GM23248 (cell line): ENCODE measurements around the gene HBZ. TPM values are rescaled to one million over a fixed set of nuclear protein-coding genes. Genes with fewer than 3 reads are reported as not detected.
"Not testable (repeated sequence)": the region's sequence is repeated elsewhere in the genome, so short reads cannot be mapped to it uniquely, and the experiment has no call there.

Experiments used
- DNase-seq: peaks from one replicate; pipeline ENCODE4 v3.0.0-alpha.2; 2015
- H2AFZ ChIP-seq: fragments of 200-600 bp; sonication (generic); 2 replicates; pipeline ENCODE4 v1.6.1; 2016; ENCODE audit warnings: antibody characterized with exemption
- H3F3A ChIP-seq: fragments of 200-600 bp; sonication (generic); 2 replicates; pipeline ENCODE4 v1.6.1; 2016; ENCODE audit warnings: mild to moderate bottlenecking, antibody characterized with exemption, mixed run types; ENCODE audit not compliant: insufficient read depth
- H3K27ac ChIP-seq: fragments of 200-600 bp; sonication (generic); 2 replicates; pipeline ENCODE4 v1.5.1; 2016; ENCODE audit warnings: mild to moderate bottlenecking
- H3K27me3 ChIP-seq: fragments of 200-600 bp; sonication (generic); replicated peaks from 2 replicates; pipeline ENCODE4 v1.6.1; 2016; ENCODE audit warnings: mild to moderate bottlenecking; ENCODE audit not compliant: insufficient read depth
- H3K36me3 ChIP-seq: fragments of 200-600 bp; sonication (generic); 2 replicates; pipeline ENCODE4 v1.6.1; 2016; ENCODE audit warnings: low read depth, mild to moderate bottlenecking
- H3K4me1 ChIP-seq: fragments of 200-600 bp; sonication (generic); 2 replicates; pipeline ENCODE4 v1.6.1; 2016; ENCODE audit warnings: mild to moderate bottlenecking; ENCODE audit not compliant: insufficient read depth
- H3K4me2 ChIP-seq: fragments of 200-600 bp; sonication (generic); one replicate; pipeline ENCODE4 v1.6.1; 2016; ENCODE audit warnings: mild to moderate bottlenecking; ENCODE audit not compliant: unreplicated experiment
- H3K4me3 ChIP-seq: fragments of 200-600 bp; sonication (generic); 2 replicates; pipeline ENCODE4 v1.5.1; 2016; ENCODE audit warnings: mild to moderate bottlenecking
- H3K79me2 ChIP-seq: fragments of 200-600 bp; sonication (generic); 2 replicates; pipeline ENCODE4 v1.6.1; 2016; ENCODE audit warnings: mild to moderate bottlenecking; ENCODE audit not compliant: insufficient read depth
- H3K9ac ChIP-seq: fragments of 200-600 bp; sonication (generic); 2 replicates; pipeline ENCODE4 v1.6.1; 2016; ENCODE audit warnings: mild to moderate bottlenecking
- H3K9me2 ChIP-seq: fragments of 200-600 bp; sonication (generic); 2 replicates; pipeline ENCODE4 v1.6.1; 2016; ENCODE audit warnings: mixed run types, mild to moderate bottlenecking, moderate library complexity; ENCODE audit not compliant: insufficient read depth
- H3K9me3 ChIP-seq: fragments of 200-600 bp; sonication (generic); one replicate; pipeline ENCODE4 v1.6.1; 2017; ENCODE audit warnings: low read depth
- H4K20me1 ChIP-seq: fragments of 200-600 bp; sonication (generic); 2 replicates; pipeline ENCODE4 v1.6.0; 2016; ENCODE audit not compliant: insufficient read depth
- EZH2 ChIP-seq: fragments of 200-600 bp; sonication (generic); IDR thresholded peaks from 2 replicates; pipeline ENCODE4 v1.6.1; 2018; ENCODE audit warnings: antibody characterized with exemption, mild to moderate bottlenecking; ENCODE audit not compliant: insufficient read depth, poor library complexity, severe bottlenecking
- EZH2phosphoT487 ChIP-seq: fragments of 200-600 bp; sonication (generic); IDR thresholded peaks from 2 replicates; pipeline ENCODE4 v1.6.1; 2018; ENCODE audit warnings: antibody characterized with exemption, moderate library complexity, mild to moderate bottlenecking, low read depth; ENCODE audit not compliant: insufficient read depth
- WGBS, 2 experiments: methylation state at CpG; one replicate each; pipeline ENCODE4 v1.1.6; 2015 to 2017; ENCODE audit warnings: low lambda C conversion rate in 2 of 2, low coverage in 1 of 2; ENCODE audit errors: missing lambda C conversion rate in 2 of 2; 5-methylcytosine and 5-hydroxymethylcytosine counted together
- in situ Hi-C: fragments of 300-500 bp; cut with MboI; formaldehyde crosslinking; loops from 2 replicates; pipeline ENCODE4 v1.15.0; 2020
- polyA plus RNA-seq: library from polyadenylated mRNA; unstranded; fragments of >200 nt; fragmentation: Nextera tagmentation; extraction: Ambion mirVana; gene quantifications from 2 replicates; pipeline ENCODE4 v1.2.1, GENCODE V29; 2016
- total RNA-seq: library from RNA; depleted of rRNA; stranded (reverse); fragments of >200 nt; shearing (Covaris generic); gene quantifications from 2 replicates; pipeline ENCODE4 v1.2.3, GENCODE V29; 2014

Gene HBZ
- total and polyA plus RNA-seq, 2 experiments from 2014 or later, result not detected

DNA sequence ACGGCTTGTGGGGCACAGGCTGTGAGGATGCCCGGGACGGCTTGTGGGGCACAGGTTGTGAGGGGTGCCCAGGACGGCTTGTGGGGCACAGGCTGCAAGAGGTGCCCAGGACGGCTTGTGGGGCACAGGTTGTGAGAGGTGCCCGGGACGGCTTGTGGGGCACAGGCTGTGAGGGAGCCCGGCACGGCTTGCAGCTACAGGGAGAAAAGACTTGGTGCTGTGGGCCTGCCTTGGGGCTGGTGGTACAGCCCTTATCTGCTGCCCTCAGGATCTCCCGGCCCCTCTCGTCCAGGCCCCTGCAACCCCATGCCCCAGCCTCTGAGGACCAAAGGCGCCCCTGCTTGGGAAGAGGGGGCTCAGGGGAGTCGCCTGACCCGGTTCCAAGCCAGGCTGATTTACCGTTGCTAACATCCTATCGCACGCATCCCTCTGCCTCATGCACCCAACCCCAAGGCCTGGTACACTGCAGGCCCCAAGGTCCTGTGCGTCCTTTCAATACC lies 8.3 kb downstream of the HBZ start:
- WGBS, 2 experiments, result 42 to 50% methylated on average over 9 to 18 of the region's 18 CpGs
- H3K9ac ChIP-seq, result no peak overlapping the region
- no peaks in the 10 kb centered on the region for H3K79me2 ChIP-seq
- H3K9me3 ChIP-seq, result no peaks in the 10 kb centered on the region
- no peaks in the 10 kb centered on the region for H3K4me1 ChIP-seq
- no peak overlapping the region for H3K4me3 ChIP-seq
- H3K4me2 ChIP-seq, result no peak overlapping the region
- TF ChIP-seq EZH2phosphoT487 (no peak), EZH2 (no peak)
- in situ Hi-C loops, result no loop called here
- H4K20me1 ChIP-seq, result no peaks in the 10 kb centered on the region
- H2AFZ ChIP-seq, result no peak overlapping the region
- H3K27me3 ChIP-seq, result peaks cover 16% of the 10 kb centered on the region
- H3F3A ChIP-seq, result no peaks in the 10 kb centered on the region
- H3K27ac ChIP-seq, result no peak overlapping the region
- no peaks in the 10 kb centered on the region for H3K9me2 ChIP-seq
- DNase-seq, result no peak
- H3K36me3 ChIP-seq, result no peaks in the 10 kb centered on the region

DNA sequence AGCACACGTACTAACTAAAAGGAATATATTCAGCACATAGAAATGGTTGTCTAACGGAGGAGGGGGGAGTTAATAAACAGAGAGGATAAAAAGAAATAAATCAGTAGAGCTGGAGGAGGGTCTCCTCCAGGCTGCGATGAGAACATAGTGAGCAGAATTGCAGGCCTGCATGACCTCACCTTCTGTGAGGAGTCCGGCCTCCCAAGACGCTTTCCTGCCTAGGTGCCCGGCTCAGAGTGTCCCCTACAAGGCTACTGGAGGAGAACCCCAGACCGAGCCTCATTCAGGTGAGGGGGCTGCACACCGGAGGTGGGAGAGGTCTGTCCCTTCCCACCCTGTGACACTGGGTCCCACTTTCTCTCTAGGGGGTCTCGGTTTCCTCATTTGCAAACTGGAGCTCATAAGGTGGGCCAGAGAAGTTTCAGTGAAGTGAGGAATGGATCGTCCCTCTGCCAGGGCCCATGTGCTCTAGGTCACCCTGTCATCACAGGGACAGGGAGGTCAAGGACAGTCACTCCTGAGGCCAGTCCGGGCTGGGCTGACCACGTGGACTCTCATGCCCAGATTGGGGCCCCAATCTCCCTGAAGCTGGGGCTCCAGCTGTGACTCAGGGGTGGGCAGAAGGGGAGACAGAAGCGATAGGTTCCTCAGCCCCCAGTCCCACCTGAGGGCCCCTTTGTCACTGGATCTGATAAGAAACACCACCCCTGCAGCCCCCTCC lies 10.0 kb downstream of the HBZ start:
- 91% methylated on average over 13 of the region's 13 CpGs for WGBS, 2 experiments
- no peak for DNase-seq
- Histone ChIP-seq H3K4me3 (no peak overlapping the region), H3K79me2 (no peaks in the 10 kb centered on the region), H3K27me3 (peaks cover 30% of the 10 kb centered on the region), H3K9ac (no peak overlapping the region), H3K27ac (no peak overlapping the region), H3K4me2 (no peak overlapping the region), H3K4me1 (no peaks in the 10 kb centered on the region), H2AFZ (no peak overlapping the region), H4K20me1 (no peaks in the 10 kb centered on the region), H3K9me2 (no peaks in the 10 kb centered on the region), H3F3A (no peaks in the 10 kb centered on the region), H3K9me3 (no peaks in the 10 kb centered on the region), H3K36me3 (no peaks in the 10 kb centered on the region)
- in situ Hi-C loops, result no loop called here
- TF ChIP-seq EZH2 (no peak), EZH2phosphoT487 (no peak)

DNA sequence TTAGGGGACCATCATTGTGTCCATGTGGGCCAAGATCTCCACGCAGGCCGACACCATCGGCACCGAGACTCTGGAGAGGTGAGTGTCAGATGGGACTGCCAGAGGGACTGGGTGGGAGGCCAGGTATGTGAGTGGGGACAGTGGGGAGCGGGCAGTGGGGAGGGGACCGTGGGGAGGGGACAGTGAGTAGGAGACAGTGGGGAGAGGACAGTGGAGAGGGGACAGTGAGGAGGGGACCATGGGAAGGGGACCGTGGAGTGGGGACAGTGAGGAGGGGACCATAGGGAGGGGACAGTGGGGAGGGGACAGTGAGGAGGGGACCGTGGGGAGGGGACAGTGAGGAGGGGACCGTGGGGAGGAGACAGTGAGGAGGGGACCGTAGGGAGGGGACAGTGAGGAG lies 10.7 kb downstream of the HBZ start:
- H3K4me2 ChIP-seq, H3K36me3 ChIP-seq, H3F3A ChIP-seq, in situ Hi-C loops, DNase-seq, H4K20me1 ChIP-seq, H2AFZ ChIP-seq, H3K9ac ChIP-seq, H3K4me1 ChIP-seq, H3K27ac ChIP-seq, H3K9me2 ChIP-seq, H3K4me3 ChIP-seq, H3K9me3 ChIP-seq, H3K79me2 ChIP-seq: not testable (repeated sequence)
- peaks cover 31% of the 10 kb centered on the region for H3K27me3 ChIP-seq
- WGBS, 2 experiments, result 88 to 94% methylated on average over 3 to 10 of the region's 10 CpGs

DNA sequence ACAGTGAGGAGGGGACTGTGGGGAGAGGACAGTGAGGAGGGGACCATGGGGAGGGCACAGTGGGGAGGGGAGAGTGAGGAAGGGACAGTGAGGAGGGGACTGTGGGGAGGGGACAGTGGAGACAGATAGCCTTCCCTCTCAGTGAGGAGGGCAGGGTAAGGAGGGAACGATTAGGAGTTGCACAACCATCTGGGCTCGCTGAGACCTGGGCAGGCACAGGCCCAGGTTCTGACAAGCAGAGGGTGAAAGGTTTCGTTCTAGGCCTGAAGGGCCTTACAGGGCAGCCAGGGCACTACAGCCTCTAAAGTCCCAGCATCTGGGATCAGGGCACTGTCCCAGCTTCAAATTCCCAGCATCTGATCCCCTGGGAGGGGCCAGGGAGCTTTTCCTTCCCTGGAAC lies 11.3 kb downstream of the HBZ start:
- H3K9me3 ChIP-seq, H3K27ac ChIP-seq, H3K4me2 ChIP-seq, H3K4me1 ChIP-seq, H2AFZ ChIP-seq, H3K4me3 ChIP-seq, DNase-seq, H3F3A ChIP-seq, H3K9me2 ChIP-seq, in situ Hi-C loops, H4K20me1 ChIP-seq, H3K36me3 ChIP-seq, H3K9ac ChIP-seq, H3K79me2 ChIP-seq: not testable (repeated sequence)
- WGBS, 2 experiments, result 6% methylated on average over 2 of the region's 3 CpGs; no CpG with 5 or more reads in 1 of the 2 experiments
- H3K27me3 ChIP-seq, result peaks cover 36% of the 10 kb centered on the region

DNA sequence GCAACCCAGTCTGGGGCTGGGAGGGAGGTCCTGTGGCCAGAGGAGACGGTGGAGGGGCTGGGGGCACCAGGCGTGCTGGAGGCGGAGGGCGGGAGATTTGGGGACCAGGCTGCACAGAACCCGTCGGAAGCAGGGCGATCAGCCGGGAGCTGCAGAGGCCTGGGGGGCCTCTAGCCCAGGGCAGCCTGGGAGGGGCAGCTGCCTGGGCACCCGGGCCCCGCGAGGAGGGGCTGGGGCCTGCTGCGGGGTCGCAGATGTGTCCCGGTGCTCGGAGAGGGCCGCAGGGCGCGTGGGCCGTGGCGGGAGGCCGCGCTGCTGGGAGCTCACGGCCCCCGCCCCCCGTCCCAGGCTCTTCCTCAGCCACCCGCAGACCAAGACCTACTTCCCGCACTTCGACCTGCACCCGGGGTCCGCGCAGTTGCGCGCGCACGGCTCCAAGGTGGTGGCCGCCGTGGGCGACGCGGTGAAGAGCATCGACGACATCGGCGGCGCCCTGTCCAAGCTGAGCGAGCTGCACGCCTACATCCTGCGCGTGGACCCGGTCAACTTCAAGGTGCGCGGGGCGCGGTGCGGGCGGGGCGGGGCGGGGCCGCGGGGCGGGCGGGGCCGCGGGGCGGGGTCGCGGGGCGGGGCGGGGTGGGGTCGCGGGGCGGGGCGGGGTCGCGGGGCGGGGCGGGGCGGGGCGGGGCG lies 11.8 kb downstream of the HBZ start:
- peaks cover 37% of the 10 kb centered on the region for H3K27me3 ChIP-seq

More for the DNA sequence above, 11.8 kb downstream of the HBZ start:
- H3K79me2 ChIP-seq, H3K4me1 ChIP-seq, H3K4me2 ChIP-seq, H3K4me3 ChIP-seq, in situ Hi-C loops, H3F3A ChIP-seq, H2AFZ ChIP-seq, H3K9me3 ChIP-seq, H3K9ac ChIP-seq, H3K27ac ChIP-seq, H3K9me2 ChIP-seq, H4K20me1 ChIP-seq, DNase-seq, H3K36me3 ChIP-seq: not testable (repeated sequence)
- WGBS, 2 experiments, result no CpG with 5 or more reads among the region's 80 CpGs
